Measurements from ENCODE around the gene MED13.
"Not testable (repeated sequence)": the region's sequence is repeated elsewhere in the genome, so short reads cannot be mapped to it uniquely, and the experiment has no call there.

MED13 gene

DNA sequence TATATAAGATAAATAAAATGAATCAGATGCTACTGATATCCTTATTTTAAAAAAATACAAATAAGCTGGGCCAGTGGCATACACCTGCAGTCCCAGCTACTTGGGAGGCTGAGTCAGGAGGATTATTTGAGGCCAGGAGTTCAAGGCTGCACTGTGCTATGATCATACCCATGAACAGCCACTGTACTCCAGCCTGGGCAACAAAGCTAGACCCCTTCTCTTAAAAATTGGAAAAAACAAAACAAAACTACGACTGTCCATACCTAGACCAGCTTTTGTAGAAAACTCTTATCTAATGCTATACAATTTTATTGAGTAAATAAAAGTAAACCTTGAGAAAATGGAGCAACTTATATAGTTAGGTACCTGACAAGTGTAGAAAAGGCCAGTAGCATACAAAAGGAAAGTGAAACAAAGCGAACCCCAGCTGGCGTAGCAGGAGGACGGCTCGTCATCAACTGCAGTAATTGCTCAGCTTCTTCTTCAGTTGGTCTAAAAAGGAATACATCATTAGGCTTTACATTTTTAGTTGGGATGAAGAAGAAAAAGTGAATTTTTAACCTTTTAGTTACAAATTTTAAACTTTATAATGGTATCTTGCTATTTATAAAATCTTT lies 160.9 kb downstream of the MED13 start:
- DNase-seq = no peak

DNA sequence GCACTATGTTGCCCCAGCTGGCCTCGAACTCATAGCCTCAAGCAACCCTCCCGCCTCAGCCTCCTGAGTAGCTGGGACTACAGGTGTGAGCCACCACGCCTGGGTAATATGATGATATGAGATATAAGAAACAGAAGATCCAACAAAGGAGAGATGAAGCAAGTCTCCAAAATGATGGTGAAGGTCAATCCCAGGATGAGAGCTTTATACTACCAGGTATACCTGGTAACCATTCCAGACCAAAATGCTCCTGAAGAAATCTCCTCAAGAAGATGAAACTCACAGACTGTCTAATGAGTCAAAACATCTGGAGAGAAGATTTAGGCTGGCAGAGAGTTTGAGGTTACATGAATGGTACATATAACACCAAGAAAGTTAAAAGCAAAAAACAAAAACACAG lies 161.8 kb downstream of the MED13 start:
- DNase-seq = no peak

DNA sequence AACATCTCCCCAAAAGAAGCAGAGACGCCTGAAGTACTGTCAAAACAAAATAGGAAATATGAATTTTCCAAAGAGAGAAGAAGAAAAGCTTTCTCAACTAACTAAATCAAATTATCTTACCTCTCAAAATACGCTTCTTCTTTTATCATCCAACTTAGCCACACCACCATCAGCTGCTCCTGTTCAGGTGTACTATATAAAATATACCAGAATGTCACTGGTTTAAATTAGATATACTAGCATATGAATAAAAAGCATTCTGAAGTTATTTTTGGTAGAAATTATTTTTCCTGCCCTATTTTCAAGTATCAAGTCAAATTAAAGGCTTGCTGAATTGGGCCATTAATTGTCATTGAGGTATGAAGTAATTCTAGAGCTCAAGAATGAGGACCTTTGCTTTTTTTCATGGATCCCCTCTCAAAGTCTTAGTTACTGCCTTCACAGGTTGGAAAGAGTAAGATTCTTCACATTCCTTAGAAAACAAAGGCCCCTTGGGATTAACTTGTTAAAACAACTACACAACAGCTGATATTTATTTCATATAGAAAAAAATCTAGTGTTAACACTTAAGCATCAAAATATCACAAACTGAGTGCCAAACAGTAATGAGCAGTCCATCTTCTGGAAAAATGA lies 167.4 kb downstream of the MED13 start:
- no peak for DNase-seq

DNA sequence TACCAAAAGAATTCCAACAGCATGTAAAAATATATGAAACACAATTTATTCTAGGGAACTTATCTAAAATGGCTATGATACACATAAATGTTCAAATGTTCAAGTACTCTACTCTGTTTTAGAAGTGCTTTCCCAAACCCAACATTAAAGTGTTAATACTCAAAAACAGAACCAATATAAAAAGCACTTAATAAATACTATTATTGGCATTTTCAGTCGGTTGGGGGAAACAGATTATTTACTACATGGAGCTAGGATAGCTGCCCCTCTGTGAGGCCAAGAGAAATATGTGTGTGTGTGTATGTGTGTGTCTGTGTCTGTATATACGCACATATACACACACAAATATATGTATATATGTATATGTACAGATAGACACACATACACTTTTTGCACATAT lies 169.7 kb downstream of the MED13 start:
- DNase-seq = no peak

DNA sequence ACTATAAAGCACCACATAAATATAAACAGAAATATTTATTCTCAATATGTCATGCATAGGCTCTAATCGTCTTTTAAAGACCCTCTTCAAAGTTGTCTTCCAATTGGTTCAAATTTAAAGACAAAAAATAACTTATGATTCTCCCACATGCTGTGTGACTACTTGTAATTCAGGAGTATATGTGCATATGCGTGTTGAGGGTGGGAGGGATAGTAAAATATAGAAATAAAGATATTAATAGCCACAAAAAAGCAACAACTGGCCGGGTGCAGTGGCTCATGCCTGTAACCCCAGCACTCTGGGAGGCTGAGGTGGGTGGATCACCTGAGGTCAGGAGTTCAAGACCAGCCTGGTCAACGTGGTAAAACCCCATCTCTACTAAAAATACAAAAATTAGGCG lies 170.8 kb downstream of the MED13 start:
- DNase-seq = not testable (repeated sequence)
